Measurements from ENCODE around the gene FAM32A. TPM values are rescaled to one million over a fixed set of nuclear protein-coding genes. Genes with fewer than 3 reads are reported as not detected.

The FAM32A gene
- 67.4 and 69.3 TPM in 2 replicates for total RNA-seq

- intact Hi-C loops (cut with micrococcal nuclease), result loop anchor here (1.0 to 5.0 kb wide), 12 partner anchors 12 to 853 kb away; partner anchors contain the start of genes AKAP8, AP1M1, BRD4 and HSH2D
These were observed at the start of gene FAM32A for GRCh38 chr19:16185123-16185767. FAM32A (plus strand) TSS chr19:16185410; CDS start chr19:16185443, 33 bp downstream.

GRCh38 chr19:16135430-16136127 lies 49.6 kb upstream of the FAM32A start:
- intact Hi-C loops (cut with micrococcal nuclease), result no loop called here

DNA sequence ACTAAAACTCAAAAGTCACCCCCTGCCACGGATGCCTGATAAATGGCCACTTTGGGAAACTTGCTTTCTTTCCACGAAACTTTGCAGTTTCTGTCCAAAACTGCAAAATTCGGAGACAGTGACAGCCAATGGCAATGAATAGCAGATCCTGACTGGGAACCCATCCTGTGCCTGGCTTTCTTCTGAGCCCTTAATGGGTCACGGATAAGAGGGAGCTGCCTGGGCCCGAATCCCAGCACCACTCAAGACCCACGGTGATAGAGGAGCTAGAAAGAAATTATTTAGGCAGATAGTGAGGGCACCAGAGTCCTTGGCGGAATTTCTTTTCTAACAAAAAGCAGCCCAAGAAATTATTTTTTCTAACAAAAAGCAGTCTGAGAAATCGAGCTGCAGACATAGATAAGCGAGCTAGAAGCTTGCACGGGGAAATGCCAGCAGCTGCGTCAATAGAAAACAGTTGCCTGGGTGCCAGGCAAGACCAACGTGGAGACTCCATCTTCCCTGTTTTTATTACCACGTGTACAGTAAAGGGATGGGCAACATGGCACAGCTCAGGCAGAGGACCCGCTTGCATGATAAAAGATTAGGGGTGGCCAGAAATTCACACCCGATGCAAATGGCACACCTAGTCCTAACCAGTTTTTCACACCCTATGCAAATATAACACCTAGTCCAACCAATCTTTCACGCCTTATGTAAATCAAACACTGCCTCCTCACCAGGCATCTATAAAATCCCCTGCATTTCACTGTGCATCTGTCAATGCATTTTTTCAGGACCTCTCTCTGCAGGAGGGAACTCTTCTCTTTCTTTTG lies 48.8 kb upstream of the FAM32A start:
- intact Hi-C loops (cut with micrococcal nuclease), result no loop called here

GRCh38 chr19:16139752-16140151 lies 45.5 kb upstream of the FAM32A start:
- intact Hi-C loops (cut with micrococcal nuclease), result no loop called here

GRCh38 chr19:16141043-16141442 lies 44.2 kb upstream of the FAM32A start:
- intact Hi-C loops (cut with micrococcal nuclease), result no loop called here

GRCh38 chr19:16142032-16142580 lies 43.1 kb upstream of the FAM32A start:
- intact Hi-C loops (cut with micrococcal nuclease), result loop anchor here (2.0 kb wide), 1 partner anchor 63 kb away; no protein-coding TSS in a partner anchor

- intact Hi-C loops (cut with micrococcal nuclease), result loop anchor here (1.0 to 2.0 kb wide), 4 partner anchors 24 to 65 kb away; partner anchors contain the start of genes FAM32A and RAB8A
These were observed 41.6 kb upstream of the FAM32A start, which contains the start of gene HSH2D for GRCh38 chr19:16143399-16144215. HSH2D (plus strand) TSS chr19:16143685; CDS start chr19:16148751, 5,066 bp downstream.

DNA sequence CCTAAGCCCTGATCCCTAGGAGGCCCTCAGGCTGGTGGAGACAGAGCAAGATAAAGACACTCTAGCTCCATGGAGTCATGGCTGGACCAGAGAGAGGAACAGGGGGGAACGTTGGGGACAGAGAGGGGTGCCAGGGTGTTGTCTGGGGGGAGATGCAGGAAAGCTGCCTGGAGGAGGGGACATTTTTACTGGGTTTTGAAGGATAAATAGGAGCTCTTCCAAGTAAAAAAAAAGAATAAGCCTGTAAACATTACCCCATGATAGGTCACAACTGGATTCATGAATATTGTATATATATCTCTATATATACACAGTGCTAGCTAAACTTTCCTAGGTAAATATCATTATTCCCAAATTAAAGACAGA lies 41.0 kb upstream of the FAM32A start:
- intact Hi-C loops (cut with micrococcal nuclease), result no loop called here

DNA sequence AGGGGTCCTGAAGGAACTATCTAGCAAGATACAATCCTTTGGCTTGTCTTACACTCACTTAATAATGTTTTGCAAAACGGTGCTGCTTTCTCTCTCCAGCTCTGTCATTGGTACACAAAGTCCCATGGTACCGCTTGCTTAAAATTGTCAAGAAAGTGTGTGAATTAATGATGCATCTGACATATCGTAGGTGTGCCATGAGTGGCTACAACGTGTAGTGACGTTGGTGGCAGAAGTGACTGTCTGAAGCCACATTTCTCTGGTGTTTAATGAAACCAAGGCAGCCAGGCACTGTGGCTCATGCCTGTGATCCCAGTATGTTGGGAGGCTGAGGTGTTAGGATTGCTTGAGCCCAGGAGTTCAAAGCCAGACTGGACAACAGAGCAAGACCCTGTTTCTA lies 39.1 kb upstream of the FAM32A start:
- intact Hi-C loops (cut with micrococcal nuclease), result no loop called here

GRCh38 chr19:16148443-16149229 lies 36.6 kb upstream of the FAM32A start:
- intact Hi-C loops (cut with micrococcal nuclease), result no loop called here

- intact Hi-C loops (cut with micrococcal nuclease), result no loop called here
These were observed 31.5 kb upstream of the FAM32A start for GRCh38 chr19:16153582-16154336.

DNA sequence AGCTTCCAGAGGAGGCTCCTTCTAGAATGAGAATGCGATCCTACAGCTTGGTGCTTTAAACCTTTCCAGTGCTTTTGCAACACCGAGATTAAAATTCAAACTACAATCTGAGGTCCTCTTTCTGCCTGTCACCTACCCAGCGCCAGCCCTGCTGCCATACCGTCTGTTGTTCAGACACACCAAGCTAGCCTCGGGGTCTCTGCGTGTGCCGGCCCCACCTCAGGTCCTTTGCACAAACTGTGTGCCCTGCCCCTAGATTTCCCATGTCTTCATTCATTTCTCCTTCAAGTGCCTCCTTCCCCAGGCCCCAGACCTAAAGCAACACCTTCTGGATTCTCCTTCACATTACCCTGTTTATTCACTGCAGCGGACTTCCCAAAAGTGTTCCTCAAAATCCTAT lies 30.7 kb upstream of the FAM32A start:
- intact Hi-C loops (cut with micrococcal nuclease), result no loop called here

DNA sequence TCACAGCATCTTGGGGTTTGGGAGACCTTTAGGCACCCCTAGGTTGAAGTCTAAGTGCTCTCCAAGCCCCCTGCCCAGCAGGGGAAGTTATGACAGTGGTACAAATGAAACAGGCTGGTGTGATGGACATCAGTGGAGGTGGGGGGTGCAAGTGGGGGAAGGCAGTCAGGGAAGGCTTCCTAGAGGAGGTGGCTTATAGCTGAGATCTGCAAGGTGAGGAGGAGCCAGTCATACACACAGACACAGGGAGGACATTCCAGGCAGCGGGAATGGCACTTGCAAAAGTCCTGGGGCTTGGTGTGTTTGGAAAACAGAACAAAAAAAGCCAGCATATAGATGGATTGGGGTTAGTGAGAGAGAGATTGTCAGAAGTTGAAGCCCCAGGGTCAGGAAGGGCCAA lies 30.1 kb upstream of the FAM32A start:
- intact Hi-C loops (cut with micrococcal nuclease), result no loop called here

DNA sequence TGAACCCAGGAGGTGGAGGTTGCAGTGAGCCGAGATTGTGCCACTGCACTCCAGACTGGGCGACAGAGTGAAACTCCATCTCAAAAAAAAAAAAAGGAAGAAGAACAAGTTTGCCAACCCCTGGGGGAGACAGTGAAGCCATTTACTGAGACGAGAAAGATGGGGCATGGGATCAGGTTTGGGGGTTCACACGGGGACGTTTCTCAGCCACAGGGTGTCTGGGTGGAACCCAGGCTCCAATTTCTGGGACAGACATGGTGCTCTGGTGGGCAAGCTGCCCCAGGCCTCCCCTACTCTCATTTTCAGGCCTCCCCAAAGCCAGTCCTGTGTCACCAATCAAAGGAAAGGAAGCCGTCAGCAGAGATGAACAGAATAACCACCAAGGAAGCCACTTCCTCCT lies 28.3 kb upstream of the FAM32A start:
- intact Hi-C loops (cut with micrococcal nuclease), result no loop called here

- intact Hi-C loops (cut with micrococcal nuclease), result no loop called here
These were observed 27.6 kb upstream of the FAM32A start for GRCh38 chr19:16157601-16158000.

GRCh38 chr19:16159655-16160054 lies 25.6 kb upstream of the FAM32A start:
- intact Hi-C loops (cut with micrococcal nuclease), result no loop called here

- intact Hi-C loops (cut with micrococcal nuclease), result no loop called here
These were observed 24.7 kb upstream of the FAM32A start for GRCh38 chr19:16160445-16160942.

DNA sequence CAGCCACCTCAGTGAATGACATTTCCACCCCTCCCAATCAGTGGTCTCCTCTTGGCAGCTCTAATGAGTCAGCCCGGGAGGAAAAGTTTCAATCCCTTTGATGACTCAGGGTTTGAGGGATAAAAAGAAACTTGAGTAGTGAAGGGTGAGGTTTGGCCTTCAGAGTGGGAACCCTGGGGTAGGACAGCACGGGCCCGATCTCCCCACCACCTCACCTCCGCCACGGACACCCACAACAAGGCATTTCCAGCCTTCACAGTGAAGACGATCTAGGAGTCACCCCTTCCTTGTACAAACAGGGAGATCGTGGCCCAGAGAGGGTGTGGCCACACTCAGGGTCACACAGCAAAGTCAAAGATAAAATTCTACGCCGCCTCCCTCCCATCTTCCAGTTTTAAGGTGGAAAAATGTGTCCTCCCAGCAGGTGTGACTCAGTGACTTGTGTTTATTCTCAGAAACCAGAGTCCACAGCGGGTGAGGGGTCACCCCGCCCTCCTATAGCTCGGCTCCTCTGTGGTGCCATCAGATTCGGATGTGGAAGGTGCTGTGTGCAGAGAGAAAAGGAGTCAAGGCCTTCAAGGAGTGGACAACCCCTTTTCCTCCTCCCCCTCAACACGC lies 24.2 kb upstream of the FAM32A start:
- intact Hi-C loops (cut with micrococcal nuclease), result no loop called here

DNA sequence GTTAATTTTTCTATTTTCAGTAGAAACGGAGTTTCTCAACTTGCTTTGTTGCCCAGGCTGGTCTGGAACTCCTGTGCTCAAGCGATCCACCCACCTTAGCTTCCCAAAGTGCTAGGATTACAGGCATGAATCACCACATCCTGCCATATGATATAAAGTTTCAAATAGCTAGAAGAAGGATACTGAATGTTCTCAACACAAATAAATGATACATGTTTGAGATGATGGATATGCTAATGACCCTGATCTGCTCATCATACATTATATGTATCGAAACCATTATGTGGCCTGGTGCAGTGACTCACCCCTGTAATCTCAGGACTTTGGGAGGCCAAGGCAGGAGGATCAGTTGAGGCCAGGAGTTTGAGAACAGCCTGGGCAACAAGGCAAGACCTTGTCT lies 23.4 kb upstream of the FAM32A start:
- intact Hi-C loops (cut with micrococcal nuclease), result no loop called here

All from T-helper 1 cell treated with Interleukin-12 subunit alpha and Interleukin-12 subunit beta and Interleukin-4 antibody, amounts not matched to agents 30 ng/mL and 1 ng/mL, for 36 hours (primary cell).